Measurements from ENCODE around the gene RAPGEFL1. TPM values are rescaled to one million over a fixed set of nuclear protein-coding genes. Genes with fewer than 3 reads are reported as not detected.

The RAPGEFL1 gene
- total and polyA plus RNA-seq, 2 of the 8 experiments (the other 6 are each of a cell fraction or from before 2014, with no cell fraction given): 20.0 to 20.2 TPM

DNA sequence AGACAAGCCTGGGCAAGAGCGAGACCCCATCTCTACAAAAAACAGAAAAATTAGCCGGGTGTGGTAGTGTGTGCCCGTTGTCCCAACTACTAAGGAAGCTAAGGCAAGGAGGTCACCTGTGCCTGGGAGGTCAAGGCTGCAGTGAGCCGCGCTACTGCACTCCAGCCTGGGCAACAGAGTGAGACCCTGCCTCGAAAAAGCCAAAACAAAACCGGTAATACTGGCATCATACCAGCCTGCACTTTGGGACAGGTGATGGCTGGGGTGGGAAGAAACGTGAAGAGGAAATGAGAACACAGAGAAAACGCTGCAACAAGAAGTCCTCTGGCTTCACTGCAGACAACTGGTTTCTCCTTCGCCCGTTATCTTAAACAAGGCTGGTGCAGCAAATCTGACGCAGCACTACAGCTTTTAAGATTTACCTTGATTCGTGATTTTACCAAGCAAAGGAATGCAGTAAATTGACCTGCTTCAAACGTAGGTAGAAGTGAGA is 37.7 kb upstream of the RAPGEFL1 start:
- FAIRE-seq: no peak
- H2AFZ ChIP-seq (ENCODE audit: low read length): no peak overlapping the region
- no peak overlapping the region for H2BK20ac ChIP-seq (ENCODE audit: low read length)
- peaks cover 9 to 39% (median 21%) of the 10 kb centered on the region in 4 experiments for H3K36me3 ChIP-seq (ENCODE audit: control insufficient read depth in 2 of 4, insufficient read depth in 4 of 4, low read length in 3 of 4)
- 56% methylated on average over 14 of the region's 14 CpGs; no CpG with 5 or more reads in 1 of the 2 experiments for WGBS, 2 experiments (ENCODE audit: extremely low coverage in 1 of 2, insufficient coverage in 1 of 2, insufficient read length in 1 of 2, insufficient replicate concordance in 2 of 2, low coverage in 1 of 2, low lambda C conversion rate in 2 of 2, missing lambda C conversion rate in 1 of 2)
- no peaks in the 10 kb centered on the region for H3K27me3 ChIP-seq (replicated peaks in 1 of 4; ENCODE audit: control insufficient read depth in 3 of 4, extremely low read depth in 1 of 4, insufficient read depth in 3 of 4, low read length in 3 of 4)
- H3K9ac ChIP-seq (replicated peaks in 1 of 4; ENCODE audit: extremely low read depth in 1 of 4, low read depth in 3 of 4, low read length in 3 of 4): peak overlapping the region in 3 of 4 experiments; percentile 71 to 97 (median 78); a peak in 6 of 7 replicates
- H3K18ac ChIP-seq (ENCODE audit: extremely low read depth, low read length): peak overlapping the region; percentile 71
- no peak for TF ChIP-seq ZNF274 (IDR thresholded peaks at IDR 0.05; ENCODE audit: borderline replicate concordance, extremely low read depth, low read length)
- peak; percentile 51; the same call in 1 of the 2 replicates for TF ChIP-seq KDM1A (IDR thresholded peaks at IDR 0.05; ENCODE audit: borderline replicate concordance, low read length)
- H4K8ac ChIP-seq (ENCODE audit: extremely low read depth, insufficient read depth, low read length): no peak overlapping the region; the same call in 1 of the 2 replicates
- no peak overlapping the region for H3K4ac ChIP-seq (replicated peaks; ENCODE audit: insufficient read length, low read depth, low read length)
- no peak overlapping the region for H3K14ac ChIP-seq (ENCODE audit: insufficient read length)
- CTCF ChIA-PET (ENCODE audit: partially characterized antibody): interaction anchor here (0.6 to 1.9 kb wide), 10 partner anchors 16 to 1540 kb away, joined by 3 to 9 read pairs (median 3); no protein-coding TSS in a partner anchor
- peak overlapping the region; percentile 89 for H2BK5ac ChIP-seq (ENCODE audit: low read depth, low read length)
- POLR2A ChIA-PET (ENCODE audit: partially characterized antibody): interaction anchor here (0.6 to 5.9 kb wide), 33 partner anchors 10 to 1549 kb away, joined by 3 to 90 read pairs (median 5); partner anchors contain the start of genes EIF1, MSL1, NR1D1 and PSMD3
- H3K27ac ChIP-seq (ENCODE audit: low read depth, low read length): peak overlapping the region; percentile 84
- peak overlapping the region; percentile 70 for H4K5ac ChIP-seq (ENCODE audit: insufficient read length, low read depth, low read length)
- no peak overlapping the region for H3K56ac ChIP-seq (replicated peaks; ENCODE audit: insufficient read length, low read depth, low read length)
- H3K4me1 ChIP-seq (replicated peaks in 1 of 4; ENCODE audit: control insufficient read depth in 3 of 4, insufficient read depth in 4 of 4, low read length in 3 of 4): peaks cover 0 to 4% (median 1%) of the 10 kb centered on the region in 4 experiments; a peak in 2 of 7 replicates
- no peak for DNase-seq (ENCODE audit: low read depth in 1 of 2, low spot score in 2 of 2)
- peak overlapping the region; percentile 83; the same call in 1 of the 2 replicates for H2BK12ac ChIP-seq (ENCODE audit: low read depth, low read length)
- H2BK120ac ChIP-seq (replicated peaks; ENCODE audit: low read depth, low read length): no peak overlapping the region
- no peaks in the 10 kb centered on the region for H3K9me3 ChIP-seq (ENCODE audit: insufficient read depth in 2 of 2, low read depth in 1 of 2, low read length in 1 of 2)
- peaks cover 9% of the 10 kb centered on the region for H3K23me2 ChIP-seq (ENCODE audit: low read depth, low read length)
- no peak overlapping the region for H3K23ac ChIP-seq (ENCODE audit: insufficient read length)
- H2BK15ac ChIP-seq (ENCODE audit: low read length): 0 out of 2 replicates have a peak overlapping the region, but pooled peaks have one; percentile 72
- 0 out of 2 replicates have a peak, but pooled peaks cover 6% of the 10 kb centered on the region for H3K79me1 ChIP-seq (ENCODE audit: low read depth, low read length)
- peak overlapping the region; percentile 8 for H4K91ac ChIP-seq (replicated peaks; ENCODE audit: insufficient read length, low read length)
- no peaks in the 10 kb centered on the region for H4K20me1 ChIP-seq (replicated peaks in 1 of 2; ENCODE audit: control insufficient read depth in 1 of 2, insufficient read depth in 2 of 2, low read length in 2 of 2)
- peak overlapping the region; percentile 51 to 88 (median 68) for H3K4me3 ChIP-seq (ENCODE audit: extremely low read depth in 1 of 4, insufficient read depth in 2 of 4, low read depth in 3 of 4, low read length in 4 of 4)
- peaks cover 0 to 23% of the 10 kb centered on the region in 2 experiments; a peak in 3 of 4 replicates for H3K79me2 ChIP-seq (ENCODE audit: control insufficient read depth in 1 of 2, insufficient read depth in 2 of 2, low read length in 2 of 2)
- H2AK5ac ChIP-seq (ENCODE audit: low read depth, low read length): 0 out of 2 replicates have a peak overlapping the region, but pooled peaks have one; percentile 82
- H3K4me2 ChIP-seq (ENCODE audit: insufficient read depth in 1 of 2, low read depth in 2 of 2, low read length in 2 of 2): peak overlapping the region; percentile 78 to 87

Measured in H1 (cell line).